ENCODE measurements around the gene ZDHHC11B.

GRCh38 chr5:765948-766631, 18.4 kb downstream of the ZDHHC11B start:
- no peak for TF ChIP-seq POLR2A (IDR thresholded peaks at IDR 0.05)
- TF ChIP-seq CTCF (IDR thresholded peaks at IDR 0.05): no peak
